Endothelial cell of umbilical vein (primary cell): Measurements from ENCODE around the gene KLK1. TPM values are rescaled to one million over a fixed set of nuclear protein-coding genes. Genes with fewer than 3 reads are reported as not detected.

Experiments
- BruUV-seq: library from RNA; stranded (reverse); fragments of 400-500 nt; replicated peaks from 2 replicates; lab custom pipeline; 2021; lab: Mats Ljungman, UMichigan
- CTCF ChIA-PET: fragments of 300-600, 350-600 bp; sonication (Branson Sonifier 250); formaldehyde crosslinking; loops from one replicate; lab custom pipeline; 2021; ENCODE audit warnings: antibody characterized with exemption, inconsistent platforms; lab: Charles Lee
- POLR2A ChIA-PET: fragments of 300-600, 350-600 bp; sonication (Branson Sonifier 250); formaldehyde crosslinking; loops from one replicate; lab custom pipeline; 2021; ENCODE audit warnings: antibody characterized with exemption, inconsistent platforms; lab: Charles Lee
- DNase-seq: peaks from one replicate; pipeline ENCODE4 v3.0.0-alpha.2; 2011; ENCODE audit warnings: low read depth, low spot score
- FAIRE-seq: peaks from 2 replicates; lab custom pipeline; 2011; peaks lifted over from hg19 to GRCh38; lab: Jason Lieb, UNC
- H2AFZ ChIP-seq: 2 replicates; pipeline ENCODE4 v1.6.0; 2012; ENCODE audit warnings: low read depth, low read length, control low read depth, inconsistent platforms
- H3K27ac ChIP-seq: 2 replicates; pipeline ENCODE4 v1.5.1; 2011; ENCODE audit warnings: low read depth, mild to moderate bottlenecking, control low read depth, low read length, moderate library complexity; ENCODE audit not compliant: insufficient read depth
- H3K27me3 ChIP-seq, 2 experiments: 2 replicates each; pipeline versions ENCODE4 v1.6.0 to v1.6.1; 2011; ENCODE audit warnings: low read length in 2 of 2, mixed read lengths in 1 of 2; ENCODE audit not compliant: control insufficient read depth in 2 of 2, insufficient read depth in 2 of 2
- H3K36me3 ChIP-seq, 2 experiments: 2 replicates in 1 of 2; 3 replicates in 1 of 2; pipeline ENCODE4 v1.5.1; 2011; ENCODE audit warnings: low read length in 2 of 2, mild to moderate bottlenecking in 1 of 2, moderate library complexity in 1 of 2; ENCODE audit not compliant: control insufficient read depth in 2 of 2, insufficient read depth in 2 of 2; ENCODE audit errors: extremely low read depth in 1 of 2
- H3K4me1 ChIP-seq: 3 replicates; pipeline ENCODE4 v1.5.1; 2011; ENCODE audit warnings: mild to moderate bottlenecking, low read length; ENCODE audit not compliant: control insufficient read depth, insufficient read depth; ENCODE audit errors: extremely low read depth
- H3K4me2 ChIP-seq: 2 replicates; pipeline ENCODE4 v1.6.1; 2011; ENCODE audit warnings: low read length, control low read depth, mixed read lengths; ENCODE audit not compliant: insufficient read depth
- H3K4me3 ChIP-seq, 3 experiments: fragments of 200-600 bp in 1 of 3; sonication (generic), shearing (Covaris generic) in 1 of 3; replicated peaks in 1 of 3; 2 replicates each; pipeline ENCODE4 v1.5.1; 2011 to 2016; ENCODE audit warnings: control low read depth in 3 of 3, low read length in 3 of 3, mild to moderate bottlenecking in 2 of 3, inconsistent platforms in 1 of 3, low read depth in 1 of 3, moderate library complexity in 1 of 3; ENCODE audit not compliant: insufficient read depth in 1 of 3
- H3K79me2 ChIP-seq: 2 replicates; pipeline ENCODE4 v1.6.0; 2012; ENCODE audit warnings: low read length, inconsistent platforms; ENCODE audit not compliant: control insufficient read depth, insufficient read depth
- H3K9ac ChIP-seq: replicated peaks from 2 replicates; pipeline ENCODE3; 2011; ENCODE audit warnings: low read length, control low read depth; ENCODE audit not compliant: insufficient read depth; ENCODE audit errors: extremely low read depth
- H3K9me1 ChIP-seq: replicated peaks from 3 replicates; pipeline ENCODE4 v1.6.0; 2011; ENCODE audit warnings: mild to moderate bottlenecking, low read length; ENCODE audit not compliant: control insufficient read depth, insufficient read depth; ENCODE audit errors: extremely low read depth
- H3K9me3 ChIP-seq: replicated peaks from 2 replicates; pipeline ENCODE4 v1.5.1; 2012; ENCODE audit warnings: low read length, inconsistent platforms; ENCODE audit not compliant: control insufficient read depth, insufficient read depth
- H4K20me1 ChIP-seq: replicated peaks from 2 replicates; pipeline ENCODE3; 2011; ENCODE audit warnings: mild to moderate bottlenecking, low read length; ENCODE audit not compliant: control insufficient read depth, insufficient read depth; ENCODE audit errors: extremely low read depth
- EZH2 ChIP-seq: IDR thresholded peaks from 2 replicates; pipeline ENCODE4 v1.6.1; 2012; ENCODE audit warnings: borderline replicate concordance, low read depth, mild to moderate bottlenecking, moderate library complexity, low read length, inconsistent platforms; ENCODE audit not compliant: severe bottlenecking
- FOS ChIP-seq: IDR thresholded peaks from 2 replicates; pipeline ENCODE4 v1.6.1; 2011; ENCODE audit warnings: mild to moderate bottlenecking, low read length, moderate library complexity, borderline replicate concordance; ENCODE audit not compliant: insufficient read depth
- GATA2 ChIP-seq: IDR thresholded peaks from 2 replicates; pipeline ENCODE4 v1.7.0; 2011; ENCODE audit warnings: low read depth, mild to moderate bottlenecking, moderate library complexity, mixed read lengths, low read length; ENCODE audit not compliant: insufficient read length, insufficient read depth
- JUN ChIP-seq: IDR thresholded peaks from 2 replicates; pipeline ENCODE4 v1.6.1; 2011; ENCODE audit warnings: borderline replicate concordance, low read depth; ENCODE audit not compliant: insufficient read length, insufficient read depth
- MYC ChIP-seq: IDR thresholded peaks from one replicate; pipeline ENCODE4 v1.6.1; 2011; ENCODE audit warnings: mild to moderate bottlenecking, low read depth, low read length
- POLR2A ChIP-seq: IDR thresholded peaks from 2 replicates; pipeline ENCODE4 v1.6.1; 2012; ENCODE audit warnings: low read depth, mild to moderate bottlenecking, control low read depth, low read length
- POLR2AphosphoS5 ChIP-seq: IDR thresholded peaks from 2 replicates; pipeline ENCODE4 v1.6.1; 2012; ENCODE audit warnings: low read depth, mild to moderate bottlenecking, control low read depth, low read length, moderate library complexity; ENCODE audit not compliant: insufficient read depth
- dilution Hi-C: fragments of 300-500 bp; cut with MboI; formaldehyde crosslinking; loops from one replicate; pipeline ENCODE4 v1.15.0; 2019; ENCODE audit warnings: low sequenced_read_pairs; ENCODE audit not compliant: extremely low pct_ligation_motif_present
- intact Hi-C: fragments of 100-400 bp; cut with micrococcal nuclease; formaldehyde crosslinking; loops from one replicate; pipeline ENCODE4 v1.10.0; 2022
- polyA plus RNA-seq, 4 experiments: library from polyadenylated mRNA; depleted of rRNA in 3 of 4; stranded (reverse) in 3 of 4; unstranded in 1 of 4; fragments of >200 nt; gene quantifications; 2 replicates each; pipeline versions ENCODE4 v1.2.1 to v1.2.3, GENCODE V29; 2011 to 2012; ENCODE audit warnings: missing spikeins in 1 of 4
- total RNA-seq: library from RNA; stranded (reverse); gene quantifications from 2 replicates; pipeline ENCODE4 v1.2.3, GENCODE V29; 2021
- TF ChIP-seq, protein P1 (sequence below): IDR thresholded peaks from 2 replicates; pipeline ENCODE4 v1.6.1; 2011; ENCODE audit not compliant: insufficient read depth, insufficient read length
- TF ChIP-seq, protein P2 (sequence below), 2 donors: IDR thresholded peaks; 1 replicate in 1 of 2; 2 replicates in 1 of 2; pipeline ENCODE4 v1.5.1; 2011; ENCODE audit warnings: low read length in 2 of 2, mild to moderate bottlenecking in 2 of 2, moderate library complexity in 2 of 2, control low read depth in 1 of 2, inconsistent platforms in 1 of 2, low read depth in 1 of 2; ENCODE audit not compliant: insufficient read depth in 1 of 2; ENCODE audit errors: extremely low read depth in 1 of 2

The KLK1 gene
- total and polyA plus RNA-seq, 2 donors (not counting 3 experiments of a cell fraction or from before 2014, with no cell fraction given), result 0.08 TPM; not detected in 1

DNA sequence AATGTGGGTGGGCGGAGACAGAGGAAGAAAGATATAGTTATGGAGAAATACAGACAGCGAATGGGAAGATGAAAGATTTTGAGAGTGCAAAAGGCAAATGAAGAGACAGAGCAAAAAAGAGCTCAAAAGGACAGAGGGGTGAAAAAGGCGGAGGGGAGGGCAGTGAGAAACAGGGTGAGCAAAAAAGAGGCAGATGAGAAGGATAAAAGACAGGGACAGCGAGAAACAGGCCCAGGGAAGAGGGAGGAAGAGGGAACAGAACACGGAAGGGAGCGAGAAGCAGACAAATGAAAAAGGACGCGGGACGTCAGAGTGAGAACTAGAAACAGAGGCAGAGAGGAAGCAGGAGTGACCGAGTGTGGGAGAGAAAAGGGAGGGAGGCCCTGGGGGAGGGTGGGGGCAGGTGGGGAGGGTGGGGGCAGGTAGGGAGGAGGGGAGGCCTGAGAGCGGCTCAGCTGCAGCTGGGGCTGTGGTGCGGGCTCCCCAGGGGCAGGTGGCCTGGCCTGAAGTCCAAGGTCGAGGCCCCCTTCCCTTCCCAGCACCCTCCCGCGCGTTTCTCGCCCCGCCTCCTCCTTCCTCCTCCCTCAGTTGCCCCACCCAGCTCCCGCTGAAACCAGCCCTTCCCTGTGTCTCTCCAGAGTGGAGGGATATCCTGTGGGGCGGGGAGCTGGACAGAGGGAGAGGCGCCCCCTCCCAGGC, 2.9 kb downstream of the KLK1 start:
- Histone ChIP-seq H3K4me2 (no peak overlapping the region), H3K4me1 (no peaks in the 10 kb centered on the region), H3K36me3 (no peaks in the 10 kb centered on the region), H3K9ac (no peak overlapping the region), H3K9me1 (no peaks in the 10 kb centered on the region), H3K9me3 (no peaks in the 10 kb centered on the region), H3K27ac (no peak overlapping the region), H3K79me2 (no peaks in the 10 kb centered on the region), H2AFZ (no peak overlapping the region), H3K4me3 (no peak overlapping the region), H4K20me1 (no peaks in the 10 kb centered on the region), H3K27me3 (peaks cover 21 to 23% of the 10 kb centered on the region in 2 experiments)
- dilution Hi-C loops, result no loop called here
- FAIRE-seq (no peak), DNase-seq (no peak)
- ChIA-PET CTCF (no interaction called here), POLR2A (no interaction called here)
- BruUV-seq, result no TSS peak
- intact Hi-C loops, result no loop called here
- TF ChIP-seq, protein P1, sequence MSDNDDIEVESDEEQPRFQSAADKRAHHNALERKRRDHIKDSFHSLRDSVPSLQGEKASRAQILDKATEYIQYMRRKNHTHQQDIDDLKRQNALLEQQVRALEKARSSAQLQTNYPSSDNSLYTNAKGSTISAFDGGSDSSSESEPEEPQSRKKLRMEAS, result no peak
- TF ChIP-seq FOS (no peak), JUN (no peak), POLR2AphosphoS5 (no peak), POLR2A (no peak), MYC (no peak), EZH2 (no peak), GATA2 (no peak)
- TF ChIP-seq, protein P2, sequence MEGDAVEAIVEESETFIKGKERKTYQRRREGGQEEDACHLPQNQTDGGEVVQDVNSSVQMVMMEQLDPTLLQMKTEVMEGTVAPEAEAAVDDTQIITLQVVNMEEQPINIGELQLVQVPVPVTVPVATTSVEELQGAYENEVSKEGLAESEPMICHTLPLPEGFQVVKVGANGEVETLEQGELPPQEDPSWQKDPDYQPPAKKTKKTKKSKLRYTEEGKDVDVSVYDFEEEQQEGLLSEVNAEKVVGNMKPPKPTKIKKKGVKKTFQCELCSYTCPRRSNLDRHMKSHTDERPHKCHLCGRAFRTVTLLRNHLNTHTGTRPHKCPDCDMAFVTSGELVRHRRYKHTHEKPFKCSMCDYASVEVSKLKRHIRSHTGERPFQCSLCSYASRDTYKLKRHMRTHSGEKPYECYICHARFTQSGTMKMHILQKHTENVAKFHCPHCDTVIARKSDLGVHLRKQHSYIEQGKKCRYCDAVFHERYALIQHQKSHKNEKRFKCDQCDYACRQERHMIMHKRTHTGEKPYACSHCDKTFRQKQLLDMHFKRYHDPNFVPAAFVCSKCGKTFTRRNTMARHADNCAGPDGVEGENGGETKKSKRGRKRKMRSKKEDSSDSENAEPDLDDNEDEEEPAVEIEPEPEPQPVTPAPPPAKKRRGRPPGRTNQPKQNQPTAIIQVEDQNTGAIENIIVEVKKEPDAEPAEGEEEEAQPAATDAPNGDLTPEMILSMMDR (IDR thresholded peaks at IDR 0.05; ENCODE audit: extremely low read depth in 1 of 2, insufficient read depth in 1 of 2, low read depth in 1 of 2, low read length in 2 of 2), result no peak
